Measurements from ENCODE around the gene FNDC3A. TPM values are rescaled to one million over a fixed set of nuclear protein-coding genes. Genes with fewer than 3 reads are reported as not detected.
"Not testable (repeated sequence)": the region's sequence is repeated elsewhere in the genome, so short reads cannot be mapped to it uniquely, and the experiment has no call there.

The FNDC3A gene
- total RNA-seq, 3 donors from 2014 or later, result 32.1 to 37.2 (median 34.2) TPM

DNA sequence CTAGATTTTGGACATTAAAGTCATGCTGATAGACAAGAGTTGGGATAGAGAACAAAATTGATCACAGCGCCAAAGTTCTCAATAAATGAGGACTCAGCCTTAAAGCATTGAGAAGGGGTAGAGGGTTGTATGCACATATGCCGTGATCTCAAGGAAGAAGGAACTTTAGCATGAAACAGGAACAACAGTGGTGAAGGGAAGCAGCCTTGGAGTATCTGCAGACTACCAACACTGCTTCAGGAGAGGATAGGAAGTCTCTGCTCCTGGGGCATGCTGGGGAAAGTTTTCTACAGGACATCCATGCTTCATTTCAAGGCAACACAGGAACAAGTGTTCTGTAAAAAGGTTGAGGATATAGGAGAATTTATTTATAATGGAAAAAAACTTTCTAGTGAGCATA is 132.5 kb downstream of the FNDC3A start:
- Mint-ChIP-seq H3K36me3 (ENCODE audit: insufficient read depth) (peaks cover 5% of the 10 kb centered on the region), H3K9me3 (no peaks in the 10 kb centered on the region), H3K4me1 (ENCODE audit: low read depth) (peaks cover 22% of the 10 kb centered on the region), H3K27me3 (ENCODE audit: low read depth) (no peaks in the 10 kb centered on the region), H3K4me3 (no peak overlapping the region)
- DNase-seq (no peak), ATAC-seq (no peak)

DNA sequence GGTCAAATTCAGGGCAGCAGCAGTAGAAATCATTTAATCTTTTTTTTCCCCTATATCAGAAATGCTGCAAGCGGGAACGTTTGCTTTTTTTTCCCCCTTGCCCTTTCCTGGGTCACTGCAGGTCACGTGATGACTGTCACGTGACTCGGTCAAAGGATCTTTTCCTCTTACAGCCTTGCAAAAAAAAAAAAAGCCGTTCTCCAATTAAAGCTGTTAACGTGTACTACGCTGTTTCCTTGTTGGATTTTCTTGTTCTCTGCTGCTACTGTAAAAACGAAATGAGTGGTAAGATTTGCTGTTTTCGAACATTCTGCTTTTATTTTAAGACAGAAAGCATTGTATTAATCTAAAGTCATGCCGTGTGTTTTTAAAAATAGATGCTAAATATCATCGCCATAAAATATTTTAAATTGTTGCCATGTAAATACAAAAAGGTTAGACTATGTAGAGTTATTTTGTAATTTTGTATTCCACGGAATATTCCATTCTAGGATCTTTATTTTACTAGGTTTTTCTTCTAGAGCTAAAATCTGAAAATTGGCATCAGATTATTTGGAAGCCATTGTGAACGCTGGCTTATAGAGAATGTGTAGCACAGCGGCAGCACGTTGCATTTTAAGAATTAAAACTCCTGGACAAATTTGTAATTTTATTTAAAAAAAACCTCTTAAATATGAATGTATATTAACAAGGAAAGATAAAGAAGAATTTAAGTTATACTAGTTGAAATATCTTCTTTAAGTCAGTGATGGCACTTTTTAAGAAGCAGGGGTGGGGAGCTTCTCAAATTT is 134.6 kb downstream of the FNDC3A start:
- H3K36me3 Mint-ChIP-seq (ENCODE audit: insufficient read depth), result peaks cover 4% of the 10 kb centered on the region
- no peaks in the 10 kb centered on the region for H3K27me3 Mint-ChIP-seq (ENCODE audit: low read depth)
- DNase-seq, result peak; percentile 56
- H3K9me3 Mint-ChIP-seq, result no peaks in the 10 kb centered on the region
- ATAC-seq, result peak; percentile 49 to 61
- H3K4me1 Mint-ChIP-seq (ENCODE audit: low read depth), result peaks cover 34% of the 10 kb centered on the region
- H3K4me3 Mint-ChIP-seq, result peak overlapping the region; percentile 89

GRCh38 chr13:49110913-49111170 is 135.1 kb downstream of the FNDC3A start:
- no peak for ATAC-seq
- Mint-ChIP-seq H3K9me3 (no peaks in the 10 kb centered on the region), H3K4me1 (ENCODE audit: low read depth) (peaks cover 36% of the 10 kb centered on the region), H3K36me3 (ENCODE audit: insufficient read depth) (peaks cover 9% of the 10 kb centered on the region), H3K27me3 (ENCODE audit: low read depth) (no peaks in the 10 kb centered on the region), H3K4me3 (peak overlapping the region; percentile 89)
- no peak for DNase-seq

DNA sequence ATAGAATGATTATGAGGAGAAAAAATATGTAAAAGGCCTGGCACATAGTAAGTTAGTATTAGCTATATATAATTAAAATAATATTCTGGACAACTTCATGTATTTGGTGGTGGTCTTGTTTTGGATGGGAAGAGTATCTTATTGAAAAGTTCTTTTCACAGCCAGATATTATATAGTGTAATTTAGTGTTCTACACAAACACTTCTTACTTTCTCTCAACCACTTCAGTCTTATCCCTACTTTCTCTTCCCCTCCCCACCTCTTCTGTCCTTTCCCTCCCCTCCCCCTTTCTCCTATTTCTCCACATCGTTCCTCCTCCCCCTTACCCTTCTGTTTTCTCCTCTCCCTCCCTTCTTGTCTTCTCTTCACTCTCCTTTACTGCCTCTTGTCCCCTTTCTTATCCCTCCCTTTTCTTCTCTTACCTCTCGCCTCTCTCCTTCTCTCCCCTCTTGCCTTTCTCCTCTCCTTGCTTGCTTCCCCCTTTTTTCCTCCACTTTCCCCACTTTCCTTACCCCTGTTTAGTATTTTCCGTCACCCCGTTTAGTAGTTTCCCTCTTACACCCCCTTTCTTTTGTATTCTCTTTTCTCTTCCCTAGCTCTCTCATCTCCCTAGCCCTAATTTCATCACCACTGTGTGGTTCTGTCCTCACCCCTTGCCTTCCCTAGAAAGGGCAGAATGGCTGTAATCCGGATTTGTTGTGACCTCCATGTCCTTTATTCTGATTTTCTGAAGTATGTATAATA is 137.2 kb downstream of the FNDC3A start:
- H3K4me1 Mint-ChIP-seq (ENCODE audit: low read depth), result peaks cover 39% of the 10 kb centered on the region
- DNase-seq (no peak), ATAC-seq (no peak)
- no peaks in the 10 kb centered on the region for H3K27me3 Mint-ChIP-seq (ENCODE audit: low read depth)
- H3K36me3 Mint-ChIP-seq (ENCODE audit: insufficient read depth), result peaks cover 18% of the 10 kb centered on the region
- H3K4me3 Mint-ChIP-seq, result peak overlapping the region; percentile 67
- no peaks in the 10 kb centered on the region for H3K9me3 Mint-ChIP-seq

DNA sequence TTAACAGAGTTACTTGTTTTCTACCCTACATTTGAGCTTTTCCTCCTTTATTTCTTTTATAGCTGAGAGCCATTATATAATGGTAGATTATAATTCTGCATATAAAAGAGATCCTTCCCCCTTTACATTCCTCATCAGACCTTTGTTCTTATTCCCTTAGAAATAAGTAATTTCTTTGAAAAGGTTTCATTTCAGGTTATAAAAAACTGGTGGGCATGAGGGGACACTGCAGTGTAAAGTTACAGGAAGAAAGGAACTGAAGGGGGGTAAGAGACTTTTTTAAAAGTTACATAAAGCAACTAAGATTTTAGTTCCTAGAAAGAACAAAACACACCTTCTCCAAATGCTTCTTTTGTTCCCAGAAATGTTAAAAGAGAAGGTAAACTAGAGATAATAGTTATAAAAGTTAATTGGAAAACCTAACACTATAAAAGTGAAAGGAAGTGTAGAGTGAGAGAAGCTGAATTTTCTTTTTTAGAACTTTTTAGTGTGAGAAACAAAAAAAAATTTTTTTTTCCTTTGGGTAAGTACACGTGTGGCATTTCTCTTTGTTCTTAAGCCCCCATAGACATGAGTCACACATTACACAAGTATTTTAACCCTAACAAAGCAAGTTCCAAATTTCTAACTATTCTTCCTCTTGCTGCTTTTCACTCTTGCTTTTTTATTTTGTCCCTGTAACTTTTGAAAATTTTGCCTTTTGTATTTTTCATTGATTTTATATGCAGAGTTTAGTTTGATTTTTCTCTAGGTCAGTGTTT is 138.0 kb downstream of the FNDC3A start:
- Mint-ChIP-seq H3K27me3 (ENCODE audit: low read depth) (no peaks in the 10 kb centered on the region), H3K4me1 (ENCODE audit: low read depth) (peaks cover 39% of the 10 kb centered on the region), H3K4me3 (peak overlapping the region; percentile 67), H3K36me3 (ENCODE audit: insufficient read depth) (peaks cover 19% of the 10 kb centered on the region), H3K9me3 (no peaks in the 10 kb centered on the region)
- DNase-seq, result no peak
- peak; percentile 73 to 78 for ATAC-seq

DNA sequence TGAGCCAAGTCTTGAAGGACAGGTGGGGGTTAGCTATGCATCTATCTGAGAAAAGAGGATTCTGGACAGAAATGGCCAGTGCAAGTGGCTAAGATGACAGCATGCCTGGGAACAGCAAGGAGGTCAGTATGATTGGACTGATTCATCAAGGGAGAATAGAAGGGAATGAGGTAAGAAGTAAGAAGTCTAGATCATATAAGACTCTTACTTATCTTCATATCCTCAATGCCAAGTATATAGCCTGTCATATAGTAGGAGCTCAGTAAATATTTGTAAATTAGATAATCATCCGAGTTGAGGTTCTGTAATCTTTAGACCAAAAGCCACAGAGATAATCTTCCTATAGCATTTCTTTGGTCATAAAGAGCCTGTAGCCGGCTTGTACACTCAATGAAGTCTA is 141.2 kb downstream of the FNDC3A start:
- Mint-ChIP-seq H3K36me3 (ENCODE audit: insufficient read depth) (peaks cover 42% of the 10 kb centered on the region), H3K27me3 (ENCODE audit: low read depth) (no peaks in the 10 kb centered on the region), H3K4me3 (no peak overlapping the region), H3K9me3 (no peaks in the 10 kb centered on the region), H3K4me1 (ENCODE audit: low read depth) (peaks cover 38% of the 10 kb centered on the region)
- ATAC-seq, result no peak
- no peak for DNase-seq

DNA sequence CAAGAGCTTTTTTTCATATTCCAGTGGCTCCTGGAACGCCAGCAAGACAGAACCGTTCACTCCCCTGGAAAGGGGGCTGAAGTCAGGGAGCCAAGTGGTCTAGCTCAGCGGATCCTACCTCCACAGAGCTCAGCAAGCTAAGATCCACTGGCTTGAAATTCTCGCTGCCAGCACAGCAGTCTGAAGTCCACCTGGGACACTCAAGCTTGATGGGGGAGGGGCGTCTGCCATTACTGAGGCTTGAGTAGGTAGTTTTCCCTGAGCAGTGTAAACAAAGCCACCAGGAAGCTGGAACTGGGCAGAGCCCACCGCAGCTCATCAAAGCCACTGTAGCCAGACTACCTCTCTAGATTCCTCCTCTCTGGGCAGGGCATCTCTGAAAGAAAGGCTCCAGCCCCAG is 142.7 kb downstream of the FNDC3A start:
- not testable (repeated sequence) for H3K27me3 Mint-ChIP-seq (ENCODE audit: low read depth); ATAC-seq; H3K4me3 Mint-ChIP-seq; H3K9me3 Mint-ChIP-seq; DNase-seq
- peaks cover 50% of the 10 kb centered on the region for H3K36me3 Mint-ChIP-seq (ENCODE audit: insufficient read depth)
- peaks cover 39% of the 10 kb centered on the region for H3K4me1 Mint-ChIP-seq (ENCODE audit: low read depth)

DNA sequence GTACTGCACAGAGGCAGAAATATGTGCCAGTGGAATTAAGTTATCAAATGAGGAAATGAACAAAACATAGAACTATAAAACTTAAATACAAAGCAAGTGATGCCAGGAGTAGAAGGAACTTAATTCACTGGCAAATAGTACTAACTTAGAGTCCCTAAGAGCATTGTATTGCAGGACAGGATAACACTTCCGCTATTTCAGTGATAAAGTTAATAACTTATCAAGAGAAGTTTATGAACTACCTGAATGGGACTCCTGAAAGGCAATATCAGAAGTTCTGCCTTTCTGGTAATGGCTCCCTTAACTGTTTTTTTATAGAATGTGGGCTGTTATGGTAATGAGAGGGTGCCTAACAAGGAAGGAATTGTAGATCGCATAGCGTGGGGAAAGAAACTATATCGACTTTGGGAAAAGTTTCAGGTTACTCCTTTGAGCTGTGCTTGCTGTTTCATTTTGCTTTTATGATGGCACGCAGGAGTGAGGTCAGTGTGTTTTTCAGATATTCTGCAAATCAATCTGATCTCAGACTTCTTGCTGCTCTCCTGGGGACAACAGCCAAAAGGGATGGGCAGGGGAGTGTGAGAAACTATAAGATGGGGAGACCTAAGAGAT is 149.1 kb downstream of the FNDC3A start:
- Mint-ChIP-seq H3K4me1 (ENCODE audit: low read depth) (peaks cover 48% of the 10 kb centered on the region), H3K27me3 (ENCODE audit: low read depth) (no peaks in the 10 kb centered on the region), H3K9me3 (peaks cover 4% of the 10 kb centered on the region), H3K4me3 (no peak overlapping the region), H3K36me3 (ENCODE audit: insufficient read depth) (peaks cover 20% of the 10 kb centered on the region)
- DNase-seq (no peak), ATAC-seq (no peak)

DNA sequence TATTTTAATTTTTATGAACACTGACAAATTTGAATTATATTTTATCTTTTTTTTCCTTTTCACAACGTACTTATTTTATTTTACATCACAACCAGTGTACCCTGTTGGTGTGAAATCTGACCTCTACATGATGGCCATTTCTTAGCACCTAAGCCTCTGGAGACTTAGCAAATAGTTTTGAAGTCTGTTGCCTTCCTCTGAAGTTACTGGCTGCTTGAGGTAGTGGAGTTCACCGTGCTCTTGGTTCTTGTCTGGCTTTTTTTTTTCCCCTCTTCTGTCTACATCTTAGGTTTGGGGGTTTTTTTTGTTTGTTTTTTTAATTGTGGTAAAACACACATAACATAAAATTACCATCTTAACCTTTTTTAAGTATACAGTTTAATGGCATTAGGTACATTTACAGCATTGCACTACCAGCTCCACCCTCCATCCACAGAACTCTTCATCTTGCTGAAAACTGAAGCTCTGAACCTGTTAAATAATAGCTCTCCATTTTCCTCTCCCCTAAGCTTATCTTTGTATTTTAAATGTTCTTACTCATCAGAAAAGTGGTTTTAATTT is 150.3 kb downstream of the FNDC3A start:
- ATAC-seq (no peak), DNase-seq (no peak)
- no peaks in the 10 kb centered on the region for H3K27me3 Mint-ChIP-seq (ENCODE audit: low read depth)
- H3K9me3 Mint-ChIP-seq, result peaks cover 4% of the 10 kb centered on the region
- H3K4me3 Mint-ChIP-seq, result no peak overlapping the region
- peaks cover 48% of the 10 kb centered on the region for H3K4me1 Mint-ChIP-seq (ENCODE audit: low read depth)
- H3K36me3 Mint-ChIP-seq (ENCODE audit: insufficient read depth), result peaks cover 18% of the 10 kb centered on the region

DNA sequence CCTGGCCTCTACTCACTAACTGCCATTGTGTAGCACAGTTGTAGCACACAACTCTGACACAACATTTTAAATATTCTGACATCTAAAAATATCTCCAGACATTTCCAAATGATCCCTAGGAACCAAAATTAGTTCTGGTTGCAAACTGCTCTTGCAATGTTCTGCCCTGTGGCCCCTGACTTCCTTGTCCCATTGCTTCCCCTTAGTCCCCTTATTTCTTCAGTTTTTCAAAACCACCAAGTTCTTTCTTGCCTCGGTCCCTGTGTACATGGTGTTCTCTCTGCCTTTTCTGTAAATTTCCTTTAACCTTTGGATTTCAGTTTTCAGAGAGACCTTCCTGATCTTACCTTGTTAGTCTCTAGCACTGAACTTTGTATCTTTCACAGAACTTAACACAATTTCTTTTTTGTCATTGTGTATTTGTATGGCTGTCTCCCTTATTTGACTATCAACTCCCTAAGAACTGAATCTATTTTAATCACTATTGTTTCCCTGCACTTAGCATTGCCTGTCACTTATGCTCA is 156.8 kb downstream of the FNDC3A start:
- ATAC-seq (no peak), DNase-seq (no peak)
- H3K4me3 Mint-ChIP-seq, result no peak overlapping the region
- peaks cover 41% of the 10 kb centered on the region for H3K36me3 Mint-ChIP-seq (ENCODE audit: insufficient read depth)
- H3K4me1 Mint-ChIP-seq (ENCODE audit: low read depth), result peaks cover 16% of the 10 kb centered on the region
- no peaks in the 10 kb centered on the region for H3K27me3 Mint-ChIP-seq (ENCODE audit: low read depth)
- no peaks in the 10 kb centered on the region for H3K9me3 Mint-ChIP-seq

GRCh38 chr13:49134305-49134704 is 158.6 kb downstream of the FNDC3A start:
- ATAC-seq, result no peak
- H3K36me3 Mint-ChIP-seq (ENCODE audit: insufficient read depth), result peaks cover 49% of the 10 kb centered on the region

DNA sequence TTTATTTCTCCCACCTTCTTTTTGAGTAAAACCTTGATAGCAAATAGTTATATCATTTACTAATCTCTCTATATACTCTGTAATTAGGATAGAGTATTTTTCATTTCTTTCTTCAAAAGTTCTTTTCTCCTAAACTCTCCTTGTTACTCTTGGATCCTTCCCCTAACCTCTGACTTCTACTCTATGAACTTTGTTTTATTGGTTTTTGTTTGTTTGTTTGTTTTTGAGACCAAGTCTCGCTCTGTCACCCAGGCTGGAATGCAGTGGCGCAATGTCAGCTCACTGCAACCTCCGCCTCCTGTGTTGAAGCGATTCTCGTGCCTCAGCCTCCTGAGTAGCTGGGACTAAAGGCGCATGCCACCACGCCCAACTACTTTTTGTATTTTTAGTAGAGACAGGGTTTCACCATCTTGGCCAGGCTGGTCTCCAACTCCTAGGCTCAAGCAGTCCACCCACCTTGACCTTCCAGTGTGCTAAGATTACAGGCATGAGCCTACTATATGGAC is 161.5 kb downstream of the FNDC3A start:
- H3K9me3 Mint-ChIP-seq; DNase-seq; ATAC-seq; H3K27me3 Mint-ChIP-seq (ENCODE audit: low read depth); H3K4me3 Mint-ChIP-seq: not testable (repeated sequence)
- Mint-ChIP-seq H3K4me1 (ENCODE audit: low read depth) (peaks cover 28% of the 10 kb centered on the region), H3K36me3 (ENCODE audit: insufficient read depth) (peaks cover 46% of the 10 kb centered on the region)

More at GRCh38 chr13:49134305-49134704, 158.6 kb downstream of the FNDC3A start:
- H3K27me3 Mint-ChIP-seq (ENCODE audit: low read depth), result no peaks in the 10 kb centered on the region
- H3K4me1 Mint-ChIP-seq (ENCODE audit: low read depth), result peaks cover 18% of the 10 kb centered on the region
- H3K4me3 Mint-ChIP-seq, result no peak overlapping the region
- no peaks in the 10 kb centered on the region for H3K9me3 Mint-ChIP-seq
- DNase-seq, result no peak

- H3K9me3 Mint-ChIP-seq, result no peaks in the 10 kb centered on the region
- no peak overlapping the region for H3K4me3 Mint-ChIP-seq
- DNase-seq (no peak), ATAC-seq (peak; percentile 23 to 63)
- peaks cover 46% of the 10 kb centered on the region for H3K36me3 Mint-ChIP-seq (ENCODE audit: insufficient read depth)
- H3K27me3 Mint-ChIP-seq (ENCODE audit: low read depth), result no peaks in the 10 kb centered on the region
- H3K4me1 Mint-ChIP-seq (ENCODE audit: low read depth), result peaks cover 27% of the 10 kb centered on the region
Observed at GRCh38 chr13:49140910-49141611, 165.3 kb downstream of the FNDC3A start.

All from activated T-cell treated with anti-CD3 and anti-CD28 coated beads, Interleukin-2, amount 50 U/mL, for 4 hours (primary cell).